Activated CD4-positive, alpha-beta T cell treated with anti-CD3 and anti-CD28 coated beads, Interleukin-2, amount 50 U/mL, for 16 hours (primary cell): ENCODE data around the gene PCDH20.
"Not testable (repeated sequence)": the region's sequence is repeated elsewhere in the genome, so short reads cannot be mapped to it uniquely, and the experiment has no call there.

Source experiments
- DNase-seq: peaks from one replicate; pipeline ENCODE4 v3.0.0-alpha.2; 2020

PCDH20 gene

GRCh38 chr13:61415749-61416148, at the start of gene PCDH20:
Gene PCDH20 (minus strand): TSS chr13:61415849. CDS start chr13:61415158, 691 bp downstream.
- no peak for DNase-seq

- no peak for DNase-seq
These were observed 47.4 kb upstream of the PCDH20 start for GRCh38 chr13:61463024-61463423.

GRCh38 chr13:61453121-61453520, 37.5 kb upstream of the PCDH20 start:
- no peak for DNase-seq

- DNase-seq: no peak
These were observed 16.4 kb upstream of the PCDH20 start for GRCh38 chr13:61432029-61432428.

GRCh38 chr13:61423915-61424314, 8.3 kb upstream of the PCDH20 start:
- no peak for DNase-seq

GRCh38 chr13:61417086-61417570, 1.5 kb upstream of the PCDH20 start:
- no peak for DNase-seq

- DNase-seq: no peak
These were observed 459 bp downstream of the PCDH20 start for GRCh38 chr13:61415058-61415721.

GRCh38 chr13:61414686-61415057, 977 bp downstream of the PCDH20 start:
- no peak for DNase-seq

- no peak for DNase-seq
These were observed 1.8 kb downstream of the PCDH20 start for GRCh38 chr13:61413572-61414535.

GRCh38 chr13:61410669-61411297, 4.9 kb downstream of the PCDH20 start:
- DNase-seq: no peak

GRCh38 chr13:61410266-61410665, 5.4 kb downstream of the PCDH20 start:
- DNase-seq: no peak

GRCh38 chr13:61408571-61408970, 7.1 kb downstream of the PCDH20 start:
- no peak for DNase-seq

- DNase-seq: no peak
These were observed 9.4 kb downstream of the PCDH20 start for GRCh38 chr13:61406275-61406674.

GRCh38 chr13:61396121-61396520, 19.5 kb downstream of the PCDH20 start:
- no peak for DNase-seq

GRCh38 chr13:61391426-61391825, 24.2 kb downstream of the PCDH20 start:
- no peak for DNase-seq

GRCh38 chr13:61387694-61388093, 28.0 kb downstream of the PCDH20 start:
- DNase-seq: no peak

- no peak for DNase-seq
These were observed 32.5 kb downstream of the PCDH20 start for GRCh38 chr13:61383111-61383510.

GRCh38 chr13:61370520-61370919, 45.1 kb downstream of the PCDH20 start:
- DNase-seq: no peak

- not testable (repeated sequence) for DNase-seq
These were observed 51.0 kb downstream of the PCDH20 start for GRCh38 chr13:61364690-61365089.

- no peak for DNase-seq
These were observed 53.1 kb downstream of the PCDH20 start for GRCh38 chr13:61362522-61362921.
